Left ventricle myocardium inferior (tissue), 1 donor: ENCODE results near the gene NELL1. TPM values are rescaled to one million over a fixed set of nuclear protein-coding genes. Genes with fewer than 3 reads are reported as not detected.

Experiments used
- DNase-seq: peaks from one replicate; pipeline ENCODE4 v3.0.0-alpha.2; 2020
- H3K27ac ChIP-seq: fragments of 200-600 bp; replicated peaks from 2 replicates; pipeline ENCODE4 v1.8.0; 2021
- H3K27me3 ChIP-seq: fragments of 200-600 bp; 2 replicates; pipeline ENCODE4 v1.8.0; 2021; ENCODE audit warnings: low read depth
- H3K36me3 ChIP-seq: fragments of 200-600 bp; 2 replicates; pipeline ENCODE4 v1.8.0; 2021
- H3K4me1 ChIP-seq: fragments of 200-600 bp; 2 replicates; pipeline ENCODE4 v1.8.0; 2021
- H3K4me3 ChIP-seq: fragments of 200-600 bp; 2 replicates; pipeline ENCODE4 v1.8.0; 2021; ENCODE audit warnings: mild to moderate bottlenecking, moderate library complexity
- H3K9me3 ChIP-seq: fragments of 200-600 bp; replicated peaks from 2 replicates; pipeline ENCODE4 v1.8.0; 2021
- CTCF ChIP-seq: fragments of 200-600 bp; IDR thresholded peaks from 2 replicates; pipeline ENCODE4 v1.8.0; 2021; ENCODE audit warnings: antibody characterized with exemption, mild to moderate bottlenecking, borderline replicate concordance
- intact Hi-C: fragments of 100-400 bp; cut with micrococcal nuclease; formaldehyde crosslinking; loops from one replicate; pipeline ENCODE4 v1.11.0; 2022
- total RNA-seq: library from RNA; stranded (reverse); fragmentation: NEBNext Ultra II Directional; extraction: Animal tissue kit (Norgen Biotek cat#: 25700); gene quantifications from one replicate; pipeline ENCODE4 v1.2.1, GENCODE V29; 2021
- donor health status: DM: no; HTN: yes; CAD: no; lungs with severe emphysema.

Gene NELL1
- total RNA-seq, 1 donor from 2014 or later: not detected

- no peak for TF ChIP-seq CTCF
- Histone ChIP-seq H3K9me3 (no peaks in the 10 kb centered on the region), H3K4me1 (peaks cover 24% of the 10 kb centered on the region), H3K4me3 (no peak overlapping the region), H3K27me3 (peaks cover 100% of the 10 kb centered on the region), H3K36me3 (no peaks in the 10 kb centered on the region), H3K27ac (no peak overlapping the region)
- DNase-seq: no peak
- intact Hi-C loops: no loop called here
Observed at GRCh38 chr11:20671856-20672546, 2.6 kb downstream of the NELL1 start.

DNA sequence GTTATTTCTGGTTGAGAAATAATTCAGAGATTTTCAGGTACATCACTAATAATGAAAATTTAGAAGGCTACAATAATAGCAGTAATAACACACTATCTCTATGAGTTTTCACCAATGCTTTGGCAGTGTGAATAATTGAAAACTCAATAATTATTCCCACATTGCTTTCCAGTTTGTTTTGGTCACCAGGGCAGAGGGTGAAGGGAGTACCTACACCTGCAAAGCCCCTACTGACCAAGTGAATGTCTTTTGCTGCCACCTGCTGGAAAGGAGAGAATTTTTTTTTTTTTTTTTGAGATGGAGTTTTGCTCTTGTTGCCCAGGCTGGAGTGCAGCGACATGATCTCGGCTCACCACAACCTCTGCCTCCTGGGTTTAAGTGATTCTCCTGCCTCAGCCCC, 3.2 kb downstream of the NELL1 start:
- no peak for DNase-seq
- Histone ChIP-seq H3K9me3 (no peaks in the 10 kb centered on the region), H3K4me3 (no peak overlapping the region), H3K36me3 (no peaks in the 10 kb centered on the region), H3K27ac (no peak overlapping the region), H3K4me1 (peaks cover 24% of the 10 kb centered on the region), H3K27me3 (peaks cover 100% of the 10 kb centered on the region)
- intact Hi-C loops: no loop called here
- TF ChIP-seq CTCF: peak; percentile 38

DNA sequence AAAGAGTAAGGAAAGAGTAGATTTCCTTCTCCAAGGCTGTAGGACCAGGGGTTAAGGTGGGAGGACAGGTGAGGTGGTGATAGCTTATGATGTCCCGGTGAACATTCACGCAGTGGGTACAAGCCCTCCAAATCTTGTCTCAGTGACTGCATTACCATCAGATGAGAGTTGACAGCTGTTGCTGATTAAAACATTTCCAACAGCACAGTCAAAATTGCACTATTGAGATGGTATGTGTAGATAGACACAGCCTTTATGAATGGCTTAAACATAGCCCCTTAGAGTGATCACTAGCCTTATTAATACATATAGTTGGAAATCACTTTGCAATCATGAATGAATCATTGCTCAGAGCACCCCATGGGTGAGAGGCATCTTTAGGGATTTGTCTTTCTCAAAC, 7.3 kb downstream of the NELL1 start:
- Histone ChIP-seq H3K9me3 (no peaks in the 10 kb centered on the region), H3K4me3 (no peak overlapping the region), H3K4me1 (no peaks in the 10 kb centered on the region), H3K36me3 (no peaks in the 10 kb centered on the region), H3K27ac (no peak overlapping the region), H3K27me3 (peaks cover 70% of the 10 kb centered on the region)
- intact Hi-C loops: no loop called here
- no peak for DNase-seq
- TF ChIP-seq CTCF: no peak

DNA sequence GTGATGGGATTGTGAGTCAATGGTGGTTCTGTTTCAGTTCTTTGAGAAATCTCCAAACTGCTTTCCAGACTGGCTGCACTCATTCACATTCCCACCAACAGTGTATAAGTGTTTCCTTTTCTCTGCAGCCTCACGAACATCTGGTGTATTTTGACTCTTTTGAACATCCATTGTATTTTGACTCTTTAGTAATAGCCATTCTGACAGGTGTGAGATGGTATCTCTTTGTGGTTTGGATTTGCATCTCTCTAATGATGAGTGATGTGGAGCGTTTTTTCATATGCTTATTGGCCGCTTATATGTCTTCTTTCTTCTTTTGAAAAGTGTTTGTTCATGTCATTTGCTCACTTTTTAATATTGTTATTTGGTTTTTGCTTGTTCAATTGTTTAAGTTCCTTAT, 19.4 kb downstream of the NELL1 start:
- no peak for TF ChIP-seq CTCF

GRCh38 chr11:20707876-20708275, 38.5 kb downstream of the NELL1 start:
- intact Hi-C loops: no loop called here
- no peak for TF ChIP-seq CTCF

More for the DNA sequence above, 19.4 kb downstream of the NELL1 start:
- DNase-seq: no peak
- Histone ChIP-seq H3K36me3 (no peaks in the 10 kb centered on the region), H3K9me3 (no peaks in the 10 kb centered on the region), H3K27ac (no peak overlapping the region), H3K4me3 (no peak overlapping the region), H3K27me3 (no peaks in the 10 kb centered on the region), H3K4me1 (no peaks in the 10 kb centered on the region)
- intact Hi-C loops: no loop called here

More at GRCh38 chr11:20707876-20708275, 38.5 kb downstream of the NELL1 start:
- no peak overlapping the region for H3K4me3 ChIP-seq
- no peaks in the 10 kb centered on the region for H3K27me3 ChIP-seq
- H3K4me1 ChIP-seq: no peaks in the 10 kb centered on the region
- H3K9me3 ChIP-seq: peaks cover 40% of the 10 kb centered on the region
- H3K36me3 ChIP-seq: no peaks in the 10 kb centered on the region
- DNase-seq: no peak
- H3K27ac ChIP-seq: no peak overlapping the region
